ENCODE data around the gene EIPR1.

EIPR1 gene

GRCh38 chr2:3355951-3356569, 21.6 kb downstream of the EIPR1 start:
- DNase-seq = peak; percentile 8 to 61

GRCh38 chr2:3354986-3355385, 22.6 kb downstream of the EIPR1 start:
- no peak for DNase-seq

GRCh38 chr2:3349211-3349693, 28.4 kb downstream of the EIPR1 start:
- DNase-seq = no peak

- DNase-seq = no peak
These were observed 28.9 kb downstream of the EIPR1 start for GRCh38 chr2:3348767-3349166.

- DNase-seq = no peak
These were observed 32.0 kb downstream of the EIPR1 start for GRCh38 chr2:3345621-3346020.

- no peak for DNase-seq
These were observed 32.7 kb downstream of the EIPR1 start for GRCh38 chr2:3344897-3345296.

GRCh38 chr2:3343012-3343411, 34.6 kb downstream of the EIPR1 start:
- no peak for DNase-seq

- DNase-seq = no peak
These were observed 35.3 kb downstream of the EIPR1 start for GRCh38 chr2:3342324-3342723.

GRCh38 chr2:3341336-3341735, 36.3 kb downstream of the EIPR1 start:
- DNase-seq = no peak

- no peak for DNase-seq
These were observed 37.5 kb downstream of the EIPR1 start for GRCh38 chr2:3340144-3340543.

GRCh38 chr2:3338340-3338739, 39.3 kb downstream of the EIPR1 start:
- no peak for DNase-seq

GRCh38 chr2:3336844-3337243, 40.8 kb downstream of the EIPR1 start:
- DNase-seq = no peak

- DNase-seq = no peak
These were observed 42.9 kb downstream of the EIPR1 start for GRCh38 chr2:3334392-3335345.

GRCh38 chr2:3332133-3332532, 45.5 kb downstream of the EIPR1 start:
- no peak for DNase-seq

- no peak for DNase-seq
These were observed 48.1 kb downstream of the EIPR1 start for GRCh38 chr2:3329491-3329890.

GRCh38 chr2:3326871-3327270, 50.7 kb downstream of the EIPR1 start:
- DNase-seq = no peak

- DNase-seq = no peak
These were observed 51.5 kb downstream of the EIPR1 start for GRCh38 chr2:3326182-3326537.

- no peak for DNase-seq
These were observed 52.0 kb downstream of the EIPR1 start for GRCh38 chr2:3325458-3326181.

GRCh38 chr2:3324404-3325281, 53.0 kb downstream of the EIPR1 start:
- no peak for DNase-seq

- no peak for DNase-seq
These were observed 53.6 kb downstream of the EIPR1 start for GRCh38 chr2:3324036-3324386.

GRCh38 chr2:3323360-3324035, 54.1 kb downstream of the EIPR1 start:
- DNase-seq = no peak
